SKM-1 (cell line): ENCODE data around the gene SPRED1.

Experiments used
- DNase-seq: peaks from one replicate; lab custom pipeline; 2025; ENCODE audit not compliant: unreplicated experiment; lab: John Stamatoyannopoulos, UW

SPRED1 gene

GRCh38 chr15:38252481-38253350 lies at the start of gene SPRED1:
Gene SPRED1 (plus strand): TSS chr15:38252836. CDS start chr15:38253186, 350 bp downstream.
- no peak for DNase-seq

- no peak for DNase-seq
These were observed 46.9 kb upstream of the SPRED1 start for GRCh38 chr15:38205526-38206272.

GRCh38 chr15:38207621-38208020 lies 45.0 kb upstream of the SPRED1 start:
- no peak for DNase-seq

DNA sequence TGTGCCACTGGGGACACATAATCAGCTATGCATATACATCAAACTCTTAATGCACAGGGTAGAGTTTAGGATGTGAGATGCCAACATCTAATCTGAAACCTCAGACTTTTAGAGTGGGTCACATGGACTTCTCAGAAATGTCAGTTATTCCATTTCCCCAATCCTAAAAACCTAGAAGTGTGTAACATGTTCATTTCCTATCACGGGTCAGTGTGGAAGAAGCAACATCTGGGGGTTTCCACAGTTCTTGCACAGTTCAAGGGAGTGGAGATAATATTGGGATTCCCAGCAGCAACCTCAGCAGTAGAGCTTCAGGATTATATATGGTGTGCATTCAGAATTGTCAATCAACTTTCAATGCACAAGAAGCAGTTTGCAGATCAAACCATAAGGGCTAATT lies 44.4 kb upstream of the SPRED1 start:
- no peak for DNase-seq

GRCh38 chr15:38208779-38209178 lies 43.9 kb upstream of the SPRED1 start:
- no peak for DNase-seq

DNA sequence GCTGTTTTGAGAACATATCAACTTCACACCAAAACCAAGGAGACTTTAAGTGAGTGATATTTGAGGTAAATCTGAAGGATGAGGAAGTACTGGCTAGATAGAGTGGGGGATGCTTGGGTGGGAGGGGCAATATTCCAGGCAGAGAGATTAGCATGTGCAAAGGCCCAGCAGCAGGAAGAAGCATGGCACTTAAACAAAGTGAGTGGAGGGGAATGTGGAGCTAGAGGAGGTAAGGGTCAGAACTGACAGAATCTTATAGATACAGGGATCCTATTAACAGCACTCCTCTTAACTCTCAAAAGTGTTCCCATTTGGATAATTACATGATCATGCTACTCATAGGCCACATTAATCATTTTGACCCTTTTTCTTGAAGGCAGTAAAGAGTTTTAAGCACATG lies 41.4 kb upstream of the SPRED1 start:
- DNase-seq = no peak

- no peak for DNase-seq
These were observed 40.8 kb upstream of the SPRED1 start for GRCh38 chr15:38211811-38212210.

DNA sequence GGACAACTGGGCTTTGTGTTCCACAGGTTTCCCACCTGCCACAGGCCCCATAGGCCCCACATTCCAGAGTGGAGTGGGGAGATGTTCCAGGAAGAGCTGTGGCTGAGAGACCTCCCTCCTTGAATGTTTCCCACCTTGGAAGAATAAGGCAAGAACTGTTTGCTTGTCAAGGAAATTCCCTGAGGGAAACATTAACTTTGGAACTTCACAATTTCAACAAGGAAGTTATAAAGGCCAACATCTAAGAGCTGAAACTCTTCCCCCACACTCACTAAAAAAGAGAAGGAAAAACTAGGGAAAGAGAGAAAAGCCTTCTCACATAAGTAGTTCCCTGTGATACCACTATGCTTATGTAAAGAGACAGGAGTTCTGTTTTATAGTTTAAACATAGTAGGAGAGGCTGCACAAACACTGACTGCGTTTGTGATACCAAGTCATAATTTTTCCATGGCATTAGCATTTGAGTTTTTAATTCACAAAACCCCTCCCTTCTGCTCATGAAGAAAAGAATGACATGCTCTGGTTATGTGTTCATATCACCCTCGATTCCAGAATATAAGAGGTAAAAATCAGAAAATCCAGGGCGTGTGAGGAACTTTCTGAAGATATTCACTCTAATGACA lies 39.8 kb upstream of the SPRED1 start:
- DNase-seq = no peak

- DNase-seq = no peak
These were observed 39.3 kb upstream of the SPRED1 start for GRCh38 chr15:38213356-38213755.

- no peak for DNase-seq
These were observed 36.9 kb upstream of the SPRED1 start for GRCh38 chr15:38215707-38216106.

DNA sequence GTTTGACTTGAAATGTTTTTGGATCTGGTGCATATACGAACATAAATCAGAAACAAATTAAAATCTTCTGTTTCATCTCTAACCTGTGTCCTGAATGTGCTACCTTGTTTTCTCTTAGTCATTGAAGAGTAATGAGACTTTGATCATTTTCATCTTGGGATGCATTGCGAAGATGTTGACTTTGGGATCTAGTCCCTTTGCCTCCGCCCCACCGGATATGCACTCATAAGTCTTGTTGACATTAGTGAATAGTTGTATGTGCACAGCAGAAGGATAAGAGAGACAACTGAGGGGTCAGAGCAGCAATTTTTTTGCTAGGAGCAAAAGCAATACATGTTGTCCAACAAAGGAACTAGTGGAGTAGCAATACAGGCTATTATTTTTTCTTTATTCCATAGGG lies 35.9 kb upstream of the SPRED1 start:
- no peak for DNase-seq

GRCh38 chr15:38217191-38217595 lies 35.4 kb upstream of the SPRED1 start:
- no peak for DNase-seq

DNA sequence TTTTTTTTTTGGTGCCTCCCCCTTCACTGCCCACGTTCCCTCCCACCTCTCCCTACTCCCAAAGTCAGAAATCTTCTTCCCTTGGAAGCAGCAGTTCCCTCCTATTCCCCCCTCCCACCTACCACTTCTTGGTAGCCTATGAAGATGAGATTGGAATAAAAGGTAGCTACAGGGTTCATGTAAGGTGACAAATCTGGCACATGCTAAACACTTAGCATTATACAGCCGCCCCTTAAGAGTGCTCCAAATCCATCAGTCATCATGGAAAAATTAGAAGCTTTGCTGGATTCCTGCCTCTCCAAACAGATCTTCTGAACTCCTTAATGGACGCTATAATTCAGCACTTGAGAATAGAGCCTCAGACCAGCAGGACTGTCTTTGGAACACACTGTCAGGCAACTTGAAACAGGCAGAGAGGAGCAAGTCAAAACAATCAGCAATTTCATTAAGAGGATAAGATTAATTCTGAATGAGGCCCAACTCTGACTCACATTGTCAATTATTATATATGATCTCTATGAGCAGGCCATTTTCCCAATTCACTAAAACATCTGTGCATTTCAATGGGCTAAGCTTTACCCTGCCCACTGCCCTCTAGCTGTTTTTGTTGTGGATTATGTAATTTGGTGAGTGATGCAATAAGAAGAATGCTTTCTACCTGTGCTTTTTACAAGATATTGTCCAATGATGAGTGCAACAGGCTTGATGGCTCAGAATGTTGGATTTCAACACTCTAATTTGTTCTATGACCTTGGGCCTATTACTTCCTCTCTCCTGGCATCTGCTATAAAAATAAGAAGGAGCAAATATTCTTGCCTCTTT lies 34.6 kb upstream of the SPRED1 start:
- no peak for DNase-seq

- DNase-seq = no peak
These were observed 31.9 kb upstream of the SPRED1 start for GRCh38 chr15:38220606-38221273.

- DNase-seq = no peak
These were observed 28.1 kb upstream of the SPRED1 start for GRCh38 chr15:38224486-38224885.

DNA sequence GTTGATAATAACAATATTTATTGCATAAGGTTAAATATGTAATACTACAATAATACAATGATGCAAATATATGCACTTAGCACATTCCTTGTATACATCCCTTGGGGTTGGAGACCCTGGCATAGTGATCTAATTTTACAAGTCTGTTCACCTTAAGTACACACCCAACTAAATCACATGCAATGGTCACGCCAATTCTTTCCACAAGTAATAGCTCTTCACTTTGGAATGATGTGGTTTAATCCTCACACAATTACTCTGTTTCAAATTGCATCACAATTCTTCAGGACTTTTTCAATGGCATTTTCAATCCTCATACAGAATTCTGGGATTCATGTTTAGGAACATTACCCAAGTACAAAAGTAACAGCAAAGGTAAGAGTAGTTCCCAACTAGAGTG lies 27.3 kb upstream of the SPRED1 start:
- no peak for DNase-seq

DNA sequence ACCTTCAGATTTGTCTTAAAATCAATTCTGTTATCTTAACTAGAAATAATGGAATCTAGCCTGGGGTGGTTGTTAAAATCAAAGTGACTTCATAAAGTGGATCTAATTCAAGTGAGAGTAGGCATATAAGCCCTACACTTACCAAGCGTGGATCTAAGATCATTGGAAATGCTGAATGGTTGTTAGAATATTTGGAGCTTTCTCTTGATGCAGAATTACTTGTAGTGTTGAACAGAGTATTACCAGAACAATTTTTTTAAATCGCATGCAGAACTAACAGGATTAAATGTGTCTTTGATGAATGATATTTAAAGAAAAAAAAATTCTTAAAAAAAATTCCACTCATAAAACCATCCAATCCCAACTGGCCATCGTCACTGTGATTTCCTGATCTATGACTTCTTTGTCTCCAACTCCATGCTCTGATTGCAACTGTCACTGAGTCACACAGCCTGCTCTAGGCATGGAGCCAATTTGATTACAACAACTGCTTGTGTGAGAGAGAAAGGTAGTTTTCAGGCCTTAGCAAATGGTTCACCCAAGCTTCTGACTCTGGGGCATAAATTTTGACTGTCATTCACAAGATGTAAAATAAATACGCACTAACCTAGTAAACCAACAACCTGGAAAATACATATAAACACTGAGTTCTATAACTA lies 25.9 kb upstream of the SPRED1 start:
- DNase-seq = no peak

- DNase-seq = no peak
These were observed 24.7 kb upstream of the SPRED1 start for GRCh38 chr15:38227941-38228340.

DNA sequence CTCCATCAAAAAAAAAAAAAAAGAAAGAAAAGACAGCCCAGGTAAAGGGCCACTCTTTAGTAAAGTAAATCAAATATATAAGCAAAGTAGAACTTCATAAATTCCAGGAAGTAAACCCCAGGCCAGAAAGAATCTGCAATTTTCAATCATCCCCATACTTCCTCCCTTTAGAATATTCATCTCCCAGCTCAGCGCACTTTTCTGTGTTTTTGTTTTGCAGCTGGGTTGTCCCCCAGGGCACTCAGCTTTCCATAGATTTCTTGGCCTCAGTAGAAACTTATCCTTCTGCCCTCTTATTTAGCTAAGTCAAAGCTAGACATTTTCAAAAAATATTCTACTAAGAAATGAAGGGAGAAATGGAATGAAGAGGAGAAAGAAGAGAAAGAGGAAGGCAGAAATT lies 24.0 kb upstream of the SPRED1 start:
- no peak for DNase-seq
